ENCODE data around the gene RPL27.

RPL27 gene

GRCh38 chr17:43021741-43022512 lies 23.7 kb downstream of the RPL27 start, which contains the start of gene VAT1:
VAT1 (minus strand) TSS chr17:43022385; CDS start chr17:43022322, 63 bp downstream.
- DNase-seq: peak; percentile 61

GRCh38 chr17:43024407-43025289 lies 26.4 kb downstream of the RPL27 start, which contains the start of gene RND2:
RND2 (plus strand) TSS chr17:43025231; CDS start chr17:43025348, 117 bp downstream.
- DNase-seq: peak; percentile 67

DNA sequence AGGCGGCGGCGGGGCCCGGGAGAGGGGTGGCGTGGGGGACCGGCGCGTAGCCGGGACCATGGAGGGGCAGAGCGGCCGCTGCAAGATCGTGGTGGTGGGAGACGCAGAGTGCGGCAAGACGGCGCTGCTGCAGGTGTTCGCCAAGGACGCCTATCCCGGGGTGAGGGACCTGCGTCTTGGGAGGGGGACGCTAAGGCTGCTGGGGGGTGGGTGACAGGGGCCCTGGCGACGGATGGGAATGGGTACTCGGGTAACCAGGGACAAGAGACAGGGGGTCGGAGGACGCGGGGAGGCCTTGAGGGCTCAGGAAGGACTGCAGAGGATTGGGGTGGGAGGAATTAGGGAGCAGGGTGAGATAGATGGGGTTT lies 27.1 kb downstream of the RPL27 start:
- DNase-seq: no peak

DNA sequence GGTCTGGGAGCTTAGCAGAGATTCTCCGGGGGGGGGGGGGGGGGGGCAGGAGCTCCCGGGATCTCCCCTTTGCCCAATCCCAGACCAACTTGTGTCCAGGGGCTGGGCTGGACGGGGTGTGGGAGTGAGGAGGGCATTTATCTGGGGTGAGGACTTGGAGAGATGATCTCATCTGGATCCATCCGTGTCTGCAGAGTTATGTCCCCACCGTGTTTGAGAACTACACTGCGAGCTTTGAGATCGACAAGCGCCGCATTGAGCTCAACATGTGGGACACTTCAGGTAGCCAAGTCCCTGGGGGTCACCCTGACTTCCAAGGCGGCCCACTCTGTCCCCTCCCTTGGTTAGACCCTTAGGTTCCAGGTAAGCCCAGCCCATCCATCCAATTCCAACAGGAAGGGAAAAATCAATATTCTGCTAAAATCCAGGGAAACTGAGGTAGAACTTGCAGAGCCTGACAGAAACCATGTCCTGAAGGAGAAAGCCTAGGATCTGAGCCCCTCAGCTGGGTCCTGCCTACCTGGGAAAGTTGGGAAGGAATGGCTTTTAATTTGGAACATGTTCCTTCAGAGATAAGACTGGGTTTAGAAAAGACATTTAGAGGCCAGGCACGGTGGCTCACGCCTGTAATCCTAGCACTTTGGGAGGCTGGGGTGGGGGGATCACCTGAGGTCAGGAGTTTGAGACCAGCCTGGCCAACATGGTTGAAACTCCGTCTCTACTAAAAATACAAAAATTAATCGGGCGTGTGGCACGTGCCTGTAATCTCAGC lies 27.7 kb downstream of the RPL27 start:
- no peak for DNase-seq

DNA sequence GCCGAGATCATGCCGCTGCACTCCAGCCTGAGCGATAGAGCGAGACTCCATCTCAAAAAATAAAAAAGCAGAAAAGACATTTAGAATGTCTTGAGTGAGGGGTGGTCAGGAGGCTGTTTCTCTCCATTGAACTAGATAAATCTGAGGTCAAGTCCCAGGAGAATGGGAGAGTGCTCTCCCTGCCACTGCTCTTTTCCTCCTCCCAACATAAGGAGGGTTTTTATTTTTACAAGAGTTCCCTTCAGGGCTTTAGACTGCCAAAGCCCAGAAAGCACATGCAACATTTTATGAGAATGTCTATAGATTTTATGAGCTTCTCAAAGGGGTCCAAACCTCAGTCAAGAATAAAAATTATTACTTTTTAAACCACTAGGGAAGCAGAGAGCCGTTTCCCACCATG lies 28.4 kb downstream of the RPL27 start:
- DNase-seq: no peak

DNA sequence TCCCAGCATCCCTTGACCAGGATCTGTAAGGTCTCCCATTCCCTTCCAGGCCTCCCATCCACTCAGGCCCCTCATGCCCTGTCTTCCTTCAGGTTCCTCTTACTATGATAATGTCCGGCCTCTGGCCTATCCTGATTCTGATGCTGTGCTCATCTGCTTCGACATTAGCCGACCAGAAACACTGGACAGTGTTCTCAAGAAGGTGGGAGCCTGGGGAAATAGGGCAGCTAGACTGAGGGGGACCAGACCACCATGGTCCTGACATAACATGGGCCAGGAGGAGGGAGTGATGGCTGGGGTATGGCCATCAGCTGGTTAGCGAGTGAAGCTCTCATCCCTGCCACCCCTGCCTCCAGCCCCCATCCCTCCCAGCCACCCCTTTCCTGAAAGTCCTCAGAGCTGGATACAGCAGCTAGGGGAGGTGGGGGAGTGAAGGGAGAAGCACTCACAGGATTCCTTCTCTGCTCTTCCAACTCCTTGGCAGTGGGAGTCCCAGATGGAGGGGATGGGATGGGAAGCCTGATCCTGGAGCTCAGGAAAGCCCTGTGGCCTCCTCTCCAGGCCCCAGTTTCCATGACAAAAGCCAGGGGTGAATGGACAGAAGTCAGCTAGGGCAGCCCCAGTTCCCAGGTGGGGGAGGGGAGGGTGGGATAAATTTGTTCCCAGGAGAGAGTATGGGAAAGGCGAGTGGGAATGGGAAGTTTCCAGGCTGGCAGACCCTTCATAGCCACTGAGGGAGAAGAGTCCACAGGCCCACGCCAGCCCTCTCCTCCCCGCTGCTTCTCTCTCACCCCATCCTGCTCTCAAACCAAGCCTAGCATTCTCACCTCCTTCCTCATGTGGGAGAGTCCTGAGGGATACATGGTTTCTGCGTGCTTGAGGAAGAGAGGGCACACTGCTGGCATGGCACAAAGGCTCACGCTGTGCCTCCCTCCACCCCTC lies 29.1 kb downstream of the RPL27 start:
- no peak for DNase-seq

GRCh38 chr17:43028221-43028861 lies 30.1 kb downstream of the RPL27 start:
- DNase-seq: no peak

GRCh38 chr17:43030137-43030767 lies 32.0 kb downstream of the RPL27 start:
- no peak for DNase-seq

DNA sequence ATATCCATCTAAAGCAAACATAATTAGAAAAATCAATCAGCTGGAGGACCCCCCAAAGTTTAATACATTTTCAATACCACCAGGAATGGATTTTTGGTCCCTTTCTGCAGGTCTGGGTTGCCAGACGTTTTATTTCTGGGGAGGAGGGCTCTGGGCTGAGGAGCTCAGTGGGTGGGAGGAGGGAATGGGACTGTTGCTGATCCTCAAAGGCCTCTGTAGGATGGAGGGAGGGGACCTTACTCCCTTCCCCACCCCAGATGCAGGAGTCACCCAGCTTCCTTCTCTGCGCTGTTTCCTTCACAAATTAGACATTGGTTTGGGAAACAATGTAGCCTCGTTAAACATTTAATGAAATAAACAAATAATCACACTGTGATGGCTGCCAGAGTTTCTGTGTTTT lies 33.4 kb downstream of the RPL27 start:
- no peak for DNase-seq

GRCh38 chr17:43033948-43034881 lies 36.0 kb downstream of the RPL27 start:
- DNase-seq: no peak

DNA sequence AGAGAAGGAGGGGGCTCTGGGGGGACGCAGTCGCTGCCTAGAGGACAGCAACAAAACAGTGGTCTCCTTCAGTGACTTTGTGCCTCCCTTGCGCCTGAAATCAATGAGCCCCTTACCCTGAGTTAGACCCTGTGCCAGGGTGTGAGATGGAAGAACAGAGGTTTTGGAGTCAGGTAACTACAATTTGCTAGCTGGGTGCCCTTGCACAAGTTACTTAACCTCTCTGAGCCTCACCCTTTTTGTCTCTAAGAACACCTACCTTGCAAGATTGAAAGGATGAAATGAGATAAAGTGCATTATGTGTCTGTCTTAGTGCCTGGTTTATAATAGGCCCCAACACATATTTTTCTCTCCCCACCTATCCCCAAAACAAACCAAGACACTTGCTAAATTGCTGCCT lies 36.7 kb downstream of the RPL27 start:
- DNase-seq: no peak

- no peak for DNase-seq
Observed at GRCh38 chr17:43039646-43040045, 41.4 kb downstream of the RPL27 start.

GRCh38 chr17:43040655-43041054 lies 42.4 kb downstream of the RPL27 start:
- DNase-seq: no peak

DNA sequence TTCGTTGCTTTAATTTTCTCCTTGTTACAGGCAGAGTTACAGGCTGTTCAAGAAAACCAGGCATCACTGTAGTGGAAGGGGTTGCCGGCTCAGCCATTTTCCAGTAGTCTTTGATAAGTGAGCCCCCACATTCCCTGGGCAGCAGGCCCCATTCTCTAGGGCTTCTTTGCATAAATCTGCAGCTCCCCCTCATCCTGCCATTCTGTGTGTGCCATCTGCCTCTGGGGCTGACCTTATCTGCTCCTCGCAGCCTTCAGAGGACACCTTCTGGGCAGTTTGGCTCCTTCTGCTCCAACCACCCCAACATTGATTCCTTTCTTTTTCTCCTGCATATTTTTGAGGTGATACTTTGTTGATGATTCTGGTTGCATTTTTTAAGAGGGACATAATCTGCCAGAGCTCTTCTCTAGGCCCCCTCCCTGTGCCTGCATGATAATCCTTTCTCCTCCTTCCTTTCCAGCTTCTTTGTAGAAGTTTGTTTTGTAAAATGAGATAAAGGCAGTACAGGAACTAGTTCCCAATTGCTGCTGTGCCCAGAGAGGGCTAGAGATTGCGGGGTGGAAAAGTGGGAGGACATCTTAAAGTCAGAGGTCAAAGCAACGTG lies 43.9 kb downstream of the RPL27 start:
- no peak for DNase-seq

GRCh38 chr17:43043307-43043706 lies 45.1 kb downstream of the RPL27 start:
- no peak for DNase-seq

GRCh38 chr17:43044024-43044423 lies 45.8 kb downstream of the RPL27 start:
- DNase-seq: no peak

- DNase-seq: no peak
Observed at GRCh38 chr17:43051969-43052368, 53.8 kb downstream of the RPL27 start.

All from stimulated activated CD4-positive, alpha-beta T cell treated with anti-CD3 and anti-CD28 coated beads, Interleukin-12 subunit alpha, Interleukin-12 subunit beta, amount 100 ng/mL, for 4 hours (primary cell).